GM19372 (cell line): ENCODE data around the gene MRPL43.
"Not testable (repeated sequence)": the region's sequence is repeated elsewhere in the genome, so short reads cannot be mapped to it uniquely, and the experiment has no call there.

Experiments used
- ATAC-seq: cut with Tn5 transposase; IDR thresholded peaks from one replicate; pipeline ENCODE4 v1.9.1; 2021; ENCODE audit warnings: mild to moderate bottlenecking, low read depth, moderate library complexity; ENCODE audit not compliant: unreplicated experiment

The MRPL43 gene

DNA sequence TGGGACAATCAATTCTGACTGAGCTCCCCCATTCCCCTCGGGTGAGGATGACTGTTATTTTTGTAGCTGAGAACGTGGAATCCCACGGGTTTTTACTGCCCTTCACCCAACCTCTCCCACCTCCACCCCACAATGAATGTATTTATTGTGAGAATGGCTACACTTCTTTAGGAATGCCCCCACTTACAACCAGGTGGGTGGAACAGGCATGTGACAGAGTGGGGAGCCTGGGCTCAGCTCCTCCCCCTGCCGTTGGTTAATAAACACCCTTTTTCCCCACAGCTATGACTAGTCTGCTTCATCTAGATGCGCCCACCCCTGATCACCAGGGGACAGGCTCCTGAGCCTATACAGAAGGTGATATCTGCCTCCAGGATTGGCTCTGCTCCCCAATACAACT lies 2.0 kb downstream of the MRPL43 start:
- ATAC-seq, result no peak

GRCh38 chr10:100984672-100985177 lies 2.6 kb downstream of the MRPL43 start:
- ATAC-seq, result no peak

- no peak for ATAC-seq
These were observed 3.2 kb downstream of the MRPL43 start for GRCh38 chr10:100983868-100984671.

DNA sequence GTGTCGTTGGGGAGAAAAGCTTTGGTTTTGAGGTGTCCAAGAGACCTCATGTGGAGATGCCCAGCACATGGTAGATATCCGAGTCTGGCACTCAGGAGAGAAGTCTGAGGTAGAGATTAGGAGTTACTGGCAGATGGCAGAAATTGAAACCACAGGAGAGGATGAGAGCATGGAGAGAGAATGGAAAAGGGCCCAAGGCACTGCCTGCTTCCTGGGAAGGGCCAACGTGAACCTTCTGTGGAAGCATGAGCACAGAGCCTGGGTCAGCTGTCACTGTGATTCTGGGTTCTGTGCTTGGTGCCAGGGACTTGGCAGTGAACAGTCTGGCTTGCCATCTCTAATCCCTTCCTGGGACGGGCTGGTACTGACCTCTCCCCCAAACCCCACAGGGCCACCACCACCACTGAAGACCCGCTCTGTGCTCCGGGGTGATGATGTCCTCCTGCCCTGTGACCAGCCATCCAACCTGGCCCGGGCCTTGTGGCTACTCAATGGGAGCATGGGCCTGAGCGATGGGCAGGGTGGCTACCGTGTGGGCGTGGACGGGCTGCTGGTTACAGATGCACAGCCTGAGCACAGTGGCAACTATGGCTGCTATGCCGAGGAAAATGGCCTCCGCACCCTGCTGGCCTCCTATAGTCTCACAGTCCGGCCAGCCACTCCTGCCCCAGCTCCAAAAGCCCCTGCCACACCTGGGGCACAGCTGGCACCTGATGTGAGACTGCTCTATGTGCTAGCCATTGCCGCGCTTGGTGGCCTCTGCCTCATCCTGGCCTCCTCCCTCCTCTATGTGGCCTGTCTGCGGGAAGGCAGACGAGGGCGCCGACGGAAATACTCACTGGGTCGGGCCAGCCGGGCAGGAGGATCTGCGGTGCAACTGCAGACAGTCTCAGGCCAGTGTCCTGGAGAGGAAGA lies 4.1 kb downstream of the MRPL43 start:
- no peak for ATAC-seq

DNA sequence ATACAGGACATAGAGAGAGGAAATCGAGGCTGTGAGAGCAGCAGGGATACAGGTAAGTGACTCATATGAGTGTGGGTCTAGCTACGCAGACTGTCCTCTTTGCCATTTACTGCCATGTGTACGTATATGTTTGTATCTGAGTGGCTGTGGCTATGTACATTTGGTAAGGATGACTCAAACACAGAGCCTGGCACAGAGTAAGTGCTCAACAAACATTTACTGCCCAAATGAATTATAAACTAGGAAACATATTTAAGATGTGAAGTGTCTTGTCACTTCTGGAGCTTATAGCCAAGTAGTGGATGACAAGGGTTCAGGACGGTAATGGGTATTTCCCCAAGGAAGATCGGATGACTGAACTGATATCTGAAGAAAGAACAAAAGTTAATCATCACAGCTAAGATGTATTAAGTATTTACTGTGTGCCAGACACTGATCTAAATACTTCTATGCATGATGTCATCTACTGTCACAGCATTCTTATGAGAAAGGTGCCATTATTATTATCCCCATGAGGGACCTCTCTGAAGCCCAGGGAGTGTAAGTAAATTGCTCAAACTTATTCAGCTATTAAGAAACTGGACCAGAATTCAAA lies 6.0 kb downstream of the MRPL43 start:
- no peak for ATAC-seq

GRCh38 chr10:100980711-100981110 lies 6.6 kb downstream of the MRPL43 start:
- ATAC-seq, result no peak

DNA sequence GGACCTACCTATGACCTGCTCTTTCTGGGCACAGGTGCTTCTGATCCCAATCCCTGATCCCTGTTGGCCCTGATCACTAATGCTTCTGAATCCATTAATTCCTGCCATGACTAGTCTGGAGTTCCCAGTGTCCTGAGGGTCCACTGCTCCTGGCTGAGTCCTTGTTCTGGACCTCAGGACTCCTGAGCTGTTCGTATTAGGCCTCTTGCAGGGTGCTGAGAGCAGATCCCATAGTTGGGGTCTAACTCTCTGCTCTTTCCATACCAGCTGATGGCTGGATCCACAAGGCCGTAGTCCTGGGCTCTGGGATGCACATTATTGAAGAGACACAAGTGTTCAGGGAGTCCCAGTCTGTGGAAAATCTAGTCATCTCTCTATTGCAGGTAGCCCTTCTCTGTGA lies 7.0 kb downstream of the MRPL43 start:
- no peak for ATAC-seq

GRCh38 chr10:100979791-100980272 lies 7.5 kb downstream of the MRPL43 start:
- no peak for ATAC-seq

- ATAC-seq, result no peak
These were observed 8.4 kb downstream of the MRPL43 start for GRCh38 chr10:100978901-100979195.

DNA sequence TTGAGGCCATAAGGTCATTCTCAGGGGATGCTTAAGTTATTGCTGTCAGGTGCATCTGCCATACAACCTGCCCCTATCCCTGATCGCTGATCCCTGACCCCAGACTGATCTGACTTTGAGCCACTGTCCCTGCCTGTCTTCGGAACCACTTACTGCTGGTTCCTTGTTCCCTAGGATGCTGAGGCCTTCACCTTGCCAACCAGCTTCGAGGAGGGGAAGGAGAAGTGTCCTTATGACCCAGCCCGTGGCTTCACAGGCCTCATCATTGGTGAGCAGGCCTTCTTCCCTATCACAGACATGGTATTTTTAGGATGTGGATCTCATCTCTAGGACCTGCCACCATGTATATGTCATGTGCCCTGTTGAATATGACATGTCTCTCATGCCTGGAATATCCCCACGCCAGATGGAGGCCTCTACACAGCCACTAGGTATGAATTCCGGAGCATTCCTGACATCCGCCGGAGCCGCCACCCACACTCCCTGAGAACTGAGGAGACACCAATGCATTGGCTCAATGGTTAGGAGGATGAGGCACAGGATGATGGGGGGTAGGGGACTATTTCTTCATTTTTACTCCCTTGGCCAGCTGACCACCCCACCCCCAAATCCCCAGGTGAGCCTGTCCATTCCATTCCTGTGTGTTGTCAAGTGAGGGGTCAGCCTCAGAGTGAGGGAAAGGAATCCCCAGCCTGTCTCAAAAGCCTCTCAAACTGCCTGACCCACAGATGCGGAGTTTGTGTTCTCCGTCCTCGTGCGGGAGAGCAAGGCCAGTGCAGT lies 9.0 kb downstream of the MRPL43 start:
- no peak for ATAC-seq

GRCh38 chr10:100977436-100977835 lies 9.9 kb downstream of the MRPL43 start:
- ATAC-seq, result no peak

- ATAC-seq, result no peak
These were observed 10.4 kb downstream of the MRPL43 start for GRCh38 chr10:100976906-100977305.

DNA sequence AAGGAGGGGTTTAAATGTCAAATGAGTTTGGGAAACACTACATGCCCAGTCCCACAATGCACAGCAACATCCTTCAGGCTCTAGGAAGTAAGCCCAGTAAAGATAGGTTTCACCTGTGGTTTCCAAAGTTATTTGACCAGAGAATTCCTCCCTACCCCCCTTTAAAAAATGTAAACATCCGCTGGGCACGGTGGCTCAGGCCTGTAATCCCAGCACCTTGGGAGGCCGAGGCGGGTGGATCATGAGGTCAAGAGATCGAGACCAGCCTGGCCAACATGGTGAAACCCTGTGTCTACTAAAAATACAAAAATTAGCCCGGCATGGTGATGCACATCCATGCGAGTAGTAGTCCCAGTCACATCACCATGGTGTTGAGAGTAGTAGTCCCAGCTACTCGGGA lies 11.9 kb downstream of the MRPL43 start:
- not testable (repeated sequence) for ATAC-seq

DNA sequence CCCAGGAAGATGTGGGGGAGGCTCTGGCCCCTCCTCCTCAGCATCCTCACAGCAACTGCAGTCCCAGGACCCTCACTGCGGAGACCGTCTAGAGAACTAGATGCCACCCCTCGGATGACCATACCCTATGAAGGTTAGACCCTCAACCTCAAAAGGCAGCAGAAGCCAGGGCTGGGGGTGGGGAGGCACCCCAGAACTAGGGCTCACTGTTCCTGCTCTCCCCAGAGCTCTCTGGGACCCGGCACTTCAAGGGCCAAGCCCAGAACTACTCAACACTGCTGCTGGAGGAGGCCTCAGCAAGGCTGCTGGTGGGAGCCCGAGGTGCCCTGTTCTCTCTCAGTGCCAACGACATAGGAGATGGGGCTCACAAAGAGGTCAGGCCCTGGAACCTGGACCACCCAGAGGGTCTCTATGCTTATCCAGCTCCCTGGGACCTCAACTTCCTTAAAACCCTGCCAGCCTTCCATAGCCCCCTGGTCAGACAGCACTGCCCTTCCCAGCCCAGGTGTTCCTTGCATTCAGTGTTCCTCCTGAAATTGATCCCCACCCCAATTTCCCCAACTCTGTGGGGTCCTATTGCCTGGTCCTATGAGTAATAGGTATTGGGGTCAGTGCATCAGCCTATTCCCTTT lies 14.3 kb downstream of the MRPL43 start:
- no peak for ATAC-seq

DNA sequence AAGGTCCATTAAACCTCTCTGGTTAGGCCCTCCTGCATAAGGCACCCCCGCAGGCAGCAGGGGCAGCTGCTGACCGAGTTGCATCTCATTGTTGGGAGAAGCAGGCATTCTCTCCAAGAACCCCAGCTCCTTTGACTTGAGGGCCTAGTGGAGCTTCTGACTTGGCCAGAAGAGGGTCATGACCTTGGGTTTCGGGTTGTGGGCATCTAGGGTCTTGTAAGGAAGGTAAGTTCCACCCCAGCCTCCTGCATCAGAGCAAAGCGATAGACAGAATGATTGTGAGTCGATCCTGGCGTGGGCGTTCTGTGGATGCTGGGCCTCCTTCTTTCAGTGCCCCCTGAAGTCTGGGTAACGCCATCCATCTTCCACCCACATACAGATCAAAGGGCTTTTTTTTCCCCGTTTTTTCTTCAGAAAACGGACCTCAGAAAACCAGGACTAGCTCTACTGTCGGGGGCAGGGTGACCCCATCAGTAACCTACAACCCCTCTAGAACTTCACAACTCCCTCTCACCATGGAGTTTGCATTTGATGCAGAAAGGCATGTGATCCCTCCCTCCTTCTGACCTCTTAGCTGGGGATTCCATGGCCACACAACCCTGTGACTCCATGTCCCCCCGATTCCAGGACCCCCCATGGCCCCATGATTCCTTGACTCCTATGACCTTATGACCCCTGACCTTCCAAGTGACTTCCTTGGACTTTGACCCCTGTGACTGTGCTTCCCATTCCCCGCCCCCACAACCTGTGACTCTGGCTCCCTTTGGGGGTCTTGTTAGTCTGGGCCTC lies 15.0 kb downstream of the MRPL43 start:
- ATAC-seq, result no peak

GRCh38 chr10:100970914-100971811 lies 16.1 kb downstream of the MRPL43 start:
- no peak for ATAC-seq

DNA sequence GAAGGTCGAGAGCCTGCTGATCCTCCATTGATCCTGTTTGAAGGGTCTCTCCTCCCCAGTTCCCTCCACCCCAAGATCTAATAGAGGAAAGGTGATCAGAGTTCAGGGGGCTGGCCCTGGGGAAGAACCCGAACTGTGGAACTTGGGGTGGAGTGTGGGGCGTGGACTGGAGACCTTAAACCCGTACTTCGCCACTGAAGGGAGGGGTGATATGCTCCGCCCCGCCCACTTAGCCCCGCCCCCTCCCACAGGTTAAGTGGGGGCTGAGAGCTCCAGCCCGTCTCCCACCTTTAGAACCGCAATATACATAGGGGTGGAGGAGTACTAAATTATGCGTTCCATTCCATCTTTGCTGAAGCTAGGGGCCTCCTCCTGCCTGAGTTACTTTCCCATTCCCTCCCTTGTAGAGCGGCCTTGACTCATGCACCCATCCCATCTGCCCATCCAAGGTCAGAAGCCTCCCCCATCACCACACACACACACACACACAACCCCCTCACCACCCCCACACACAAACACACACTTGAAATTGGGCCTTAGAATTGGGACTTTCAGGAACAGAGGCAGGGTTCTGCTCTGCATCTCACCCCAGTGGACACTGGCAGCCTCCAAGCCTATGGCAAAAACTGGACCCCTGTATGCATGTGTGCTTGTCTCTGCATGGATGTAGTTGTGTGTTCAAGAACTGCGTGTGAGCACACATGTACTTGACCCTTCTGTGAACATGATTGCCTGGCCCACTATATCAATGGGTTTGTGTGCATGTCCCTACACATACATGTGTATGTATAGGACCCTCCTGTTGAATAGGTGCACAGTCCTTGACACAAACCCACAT lies 17.0 kb downstream of the MRPL43 start:
- ATAC-seq, result no peak
